D721Med (cell line): ENCODE data around the gene SNX30.

Experiments
- DNase-seq: peaks from one replicate; pipeline ENCODE4 v3.0.0; 2011; ENCODE audit warnings: low spot score; ENCODE audit not compliant: insufficient read length
- FAIRE-seq: peaks from 2 replicates; lab custom pipeline; 2011; peaks lifted over from hg19 to GRCh38; lab: Jason Lieb, UNC
- TF ChIP-seq, protein P1 (sequence below): IDR thresholded peaks from 2 replicates; pipeline ENCODE4 v1.5.1; 2012; ENCODE audit warnings: mild to moderate bottlenecking, control low read depth; ENCODE audit not compliant: insufficient read depth; ENCODE audit errors: missing control alignments

The SNX30 gene

GRCh38 chr9:112731971-112732370 lies 18.6 kb upstream of the SNX30 start:
- TF ChIP-seq, protein P1, sequence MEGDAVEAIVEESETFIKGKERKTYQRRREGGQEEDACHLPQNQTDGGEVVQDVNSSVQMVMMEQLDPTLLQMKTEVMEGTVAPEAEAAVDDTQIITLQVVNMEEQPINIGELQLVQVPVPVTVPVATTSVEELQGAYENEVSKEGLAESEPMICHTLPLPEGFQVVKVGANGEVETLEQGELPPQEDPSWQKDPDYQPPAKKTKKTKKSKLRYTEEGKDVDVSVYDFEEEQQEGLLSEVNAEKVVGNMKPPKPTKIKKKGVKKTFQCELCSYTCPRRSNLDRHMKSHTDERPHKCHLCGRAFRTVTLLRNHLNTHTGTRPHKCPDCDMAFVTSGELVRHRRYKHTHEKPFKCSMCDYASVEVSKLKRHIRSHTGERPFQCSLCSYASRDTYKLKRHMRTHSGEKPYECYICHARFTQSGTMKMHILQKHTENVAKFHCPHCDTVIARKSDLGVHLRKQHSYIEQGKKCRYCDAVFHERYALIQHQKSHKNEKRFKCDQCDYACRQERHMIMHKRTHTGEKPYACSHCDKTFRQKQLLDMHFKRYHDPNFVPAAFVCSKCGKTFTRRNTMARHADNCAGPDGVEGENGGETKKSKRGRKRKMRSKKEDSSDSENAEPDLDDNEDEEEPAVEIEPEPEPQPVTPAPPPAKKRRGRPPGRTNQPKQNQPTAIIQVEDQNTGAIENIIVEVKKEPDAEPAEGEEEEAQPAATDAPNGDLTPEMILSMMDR = no peak
- DNase-seq (no peak), FAIRE-seq (no peak)

DNA sequence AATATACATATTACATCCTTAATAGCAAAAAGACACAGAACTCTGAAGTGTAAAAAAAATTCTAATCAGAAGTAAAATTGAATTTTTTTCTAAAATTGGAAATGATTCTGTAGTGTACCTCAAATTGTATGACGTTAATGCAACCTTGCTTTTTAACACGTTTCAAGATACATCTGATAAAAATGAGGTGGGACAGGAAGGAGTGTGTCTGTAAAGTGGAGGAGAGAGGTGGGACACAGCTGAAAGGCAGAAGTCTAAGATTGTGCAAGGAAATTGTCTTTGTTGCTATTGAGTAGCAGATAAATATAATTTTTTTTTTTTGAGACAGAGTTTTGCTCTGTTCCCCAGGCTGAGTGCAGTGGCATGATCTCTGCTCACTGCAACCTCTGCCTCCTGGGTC lies 15.7 kb upstream of the SNX30 start:
- no peak for DNase-seq
- TF ChIP-seq, protein P1 = no peak
- FAIRE-seq = no peak

DNA sequence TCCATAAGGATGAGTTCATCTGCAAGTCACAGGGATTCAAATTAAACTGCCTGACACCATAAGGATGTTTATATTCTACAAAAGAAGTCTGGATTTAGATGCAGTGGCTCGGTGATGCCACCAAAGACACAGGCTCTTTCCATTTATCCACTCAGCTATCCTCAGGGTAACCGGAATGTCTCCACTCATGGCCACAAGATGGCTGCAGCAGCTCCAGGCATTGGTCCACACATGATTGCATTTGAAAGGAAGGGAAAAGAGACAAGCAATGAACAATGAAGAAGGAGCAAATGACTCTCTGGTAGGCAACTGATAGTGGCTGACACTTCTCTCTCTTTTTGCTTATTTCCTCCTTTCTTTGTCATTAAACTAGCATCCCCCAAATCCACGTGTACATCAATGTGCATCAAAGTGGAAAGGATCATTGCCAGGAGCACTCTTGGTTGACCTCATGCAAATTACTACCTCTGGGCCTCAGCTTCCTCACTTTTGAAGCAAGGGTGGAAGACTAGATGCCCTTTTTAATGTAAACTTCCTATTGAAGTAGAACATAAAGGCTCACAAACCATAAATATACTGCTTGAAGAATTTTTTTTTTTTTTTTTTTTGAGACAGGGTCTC lies 7.2 kb upstream of the SNX30 start:
- no peak for DNase-seq
- TF ChIP-seq, protein P1 = no peak
- FAIRE-seq = no peak

DNA sequence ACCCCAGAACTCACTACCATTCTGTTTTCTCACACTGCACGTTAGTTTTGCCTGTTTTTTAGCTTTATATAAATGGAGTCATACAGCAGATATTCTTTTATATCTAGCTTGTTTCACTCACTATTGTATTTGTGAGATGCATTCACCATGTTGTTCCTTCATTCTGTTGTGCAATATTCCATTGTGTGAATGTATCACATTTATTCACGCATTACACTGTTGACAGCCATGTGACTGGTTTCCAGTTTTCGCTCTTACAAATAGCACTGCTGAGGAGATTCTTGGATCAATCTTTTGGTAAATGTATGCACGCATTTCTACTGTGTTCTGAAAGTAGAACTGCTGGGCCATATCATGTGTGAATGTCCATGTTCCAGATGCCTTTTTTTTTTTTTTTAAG lies 6.4 kb upstream of the SNX30 start:
- TF ChIP-seq, protein P1 = no peak
- no peak for FAIRE-seq
- no peak for DNase-seq

DNA sequence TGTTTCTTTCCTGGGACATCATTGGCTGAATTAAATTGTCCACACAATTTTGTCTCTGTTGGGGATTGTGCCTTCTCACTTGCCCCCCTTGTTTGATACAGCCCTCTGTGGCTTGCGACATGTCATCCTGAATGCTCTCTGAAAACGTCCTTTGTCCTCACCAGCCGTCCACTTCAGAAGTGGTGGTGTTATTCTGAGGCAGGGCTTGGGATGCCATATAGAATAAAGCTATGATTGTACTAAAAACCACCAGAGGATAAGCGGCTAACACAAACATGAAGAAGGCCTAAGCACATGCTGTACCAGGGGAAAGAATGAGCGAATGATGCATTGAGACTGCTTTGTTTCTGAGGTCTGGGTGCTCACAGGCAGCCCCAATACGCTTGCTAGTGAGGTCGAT lies 3.5 kb upstream of the SNX30 start:
- no peak for FAIRE-seq
- TF ChIP-seq, protein P1 = no peak
- DNase-seq = no peak

- TF ChIP-seq, protein P1 = no peak
- no peak for DNase-seq
- no peak for FAIRE-seq
These were observed 150 bp downstream of the SNX30 start for GRCh38 chr9:112750764-112751055.

DNA sequence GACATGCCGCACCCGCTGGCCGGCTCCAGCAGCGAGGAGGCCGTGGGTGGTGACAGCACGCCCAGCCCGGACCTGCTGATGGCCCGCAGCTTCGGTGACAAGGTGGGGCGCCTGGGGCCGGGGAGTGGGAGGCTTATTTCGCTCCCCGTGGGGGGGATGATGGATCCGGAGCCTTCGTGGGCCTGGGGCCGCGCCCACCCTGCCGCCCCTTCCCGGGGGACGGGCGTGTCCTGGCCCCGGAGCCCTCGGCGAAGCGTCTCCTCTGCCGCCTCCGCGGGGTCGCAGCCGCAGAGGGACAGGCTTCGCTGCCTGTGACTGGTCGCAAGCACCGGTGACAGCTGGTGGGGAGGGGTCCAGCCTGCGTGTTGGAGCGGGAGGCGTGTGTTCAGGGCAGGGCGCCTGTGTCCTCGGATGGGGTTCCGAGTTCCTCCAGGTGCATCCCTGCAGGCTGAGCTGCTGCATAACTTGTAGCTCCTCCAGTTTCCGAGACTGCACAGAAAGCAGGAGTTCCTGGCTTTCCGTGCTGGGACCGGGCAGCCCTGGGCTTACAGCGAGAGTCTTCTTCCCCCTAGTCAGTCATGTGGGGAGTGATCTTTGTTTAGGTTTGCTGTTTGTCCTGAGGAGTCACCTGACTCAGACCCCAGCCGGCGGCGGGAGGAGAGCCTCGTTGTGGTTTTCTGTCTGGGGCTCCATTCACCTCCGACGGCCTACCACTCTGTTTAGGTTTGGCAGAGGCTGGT lies 666 bp downstream of the SNX30 start:
- peak; percentile 45 for DNase-seq

More for the DNA sequence above, 666 bp downstream of the SNX30 start:
- TF ChIP-seq, protein P1 = no peak
- no peak for FAIRE-seq
